Measurements from ENCODE around the gene MAPK10.

DNA sequence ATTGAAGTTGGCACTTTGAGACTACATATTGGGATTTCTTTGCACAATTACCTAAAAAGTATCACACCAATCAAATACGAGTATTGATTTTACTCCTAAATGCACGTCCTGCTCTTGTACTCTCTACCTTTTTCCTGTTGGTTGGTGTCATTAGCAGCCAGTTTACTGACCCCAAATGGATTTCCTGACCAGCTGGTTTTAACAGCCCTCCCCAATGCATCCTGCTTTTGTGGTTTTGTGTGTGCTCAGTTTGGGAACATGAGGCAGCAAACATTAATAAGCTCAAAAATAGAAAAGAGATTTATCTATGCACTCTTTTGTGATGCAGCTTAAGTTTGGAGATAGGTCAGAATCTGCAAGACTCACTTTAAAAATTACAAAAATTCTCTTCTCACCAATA is 230.3 kb downstream of the MAPK10 start:
- TF ChIP-seq, protein P1, sequence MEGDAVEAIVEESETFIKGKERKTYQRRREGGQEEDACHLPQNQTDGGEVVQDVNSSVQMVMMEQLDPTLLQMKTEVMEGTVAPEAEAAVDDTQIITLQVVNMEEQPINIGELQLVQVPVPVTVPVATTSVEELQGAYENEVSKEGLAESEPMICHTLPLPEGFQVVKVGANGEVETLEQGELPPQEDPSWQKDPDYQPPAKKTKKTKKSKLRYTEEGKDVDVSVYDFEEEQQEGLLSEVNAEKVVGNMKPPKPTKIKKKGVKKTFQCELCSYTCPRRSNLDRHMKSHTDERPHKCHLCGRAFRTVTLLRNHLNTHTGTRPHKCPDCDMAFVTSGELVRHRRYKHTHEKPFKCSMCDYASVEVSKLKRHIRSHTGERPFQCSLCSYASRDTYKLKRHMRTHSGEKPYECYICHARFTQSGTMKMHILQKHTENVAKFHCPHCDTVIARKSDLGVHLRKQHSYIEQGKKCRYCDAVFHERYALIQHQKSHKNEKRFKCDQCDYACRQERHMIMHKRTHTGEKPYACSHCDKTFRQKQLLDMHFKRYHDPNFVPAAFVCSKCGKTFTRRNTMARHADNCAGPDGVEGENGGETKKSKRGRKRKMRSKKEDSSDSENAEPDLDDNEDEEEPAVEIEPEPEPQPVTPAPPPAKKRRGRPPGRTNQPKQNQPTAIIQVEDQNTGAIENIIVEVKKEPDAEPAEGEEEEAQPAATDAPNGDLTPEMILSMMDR (optimal IDR thresholded peaks at IDR 0.05 in 1 of 3, IDR thresholded peaks at IDR 0.05 in 1 of 3, conservative IDR thresholded peaks at IDR 0.05 in 1 of 3; ENCODE audit: extremely low read depth in 1 of 3, insufficient read depth in 2 of 3, low read length in 3 of 3): no peak
- TF ChIP-seq EZH2 (IDR thresholded peaks at IDR 0.05; ENCODE audit: low read length): no peak

Measured in keratinocyte (primary cell).